Vagina (tissue), 2 donors: Measurements from ENCODE around the gene PKIB.

ENCODE experiments used
- CTCF ChIP-seq, 3 experiments: fragments of 450-650 bp in 2 of 3; fragments of 200-600 bp in 1 of 3; sonication (generic) in 1 of 3; IDR thresholded peaks; one replicate each; pipeline ENCODE4 v1.5.1; 2017 to 2019; ENCODE audit warnings: antibody characterized with exemption in 3 of 3, mild to moderate bottlenecking in 2 of 3, moderate library complexity in 2 of 3
- POLR2AphosphoS5 ChIP-seq, 2 donors: sonication (generic); formaldehyde crosslinking; IDR thresholded peaks; one replicate each; pipeline ENCODE4 v1.9.0; 2017; ENCODE audit warnings: antibody characterized with exemption in 2 of 2, mild to moderate bottlenecking in 2 of 2, low read depth in 1 of 2; ENCODE audit not compliant: insufficient read depth in 1 of 2

DNA sequence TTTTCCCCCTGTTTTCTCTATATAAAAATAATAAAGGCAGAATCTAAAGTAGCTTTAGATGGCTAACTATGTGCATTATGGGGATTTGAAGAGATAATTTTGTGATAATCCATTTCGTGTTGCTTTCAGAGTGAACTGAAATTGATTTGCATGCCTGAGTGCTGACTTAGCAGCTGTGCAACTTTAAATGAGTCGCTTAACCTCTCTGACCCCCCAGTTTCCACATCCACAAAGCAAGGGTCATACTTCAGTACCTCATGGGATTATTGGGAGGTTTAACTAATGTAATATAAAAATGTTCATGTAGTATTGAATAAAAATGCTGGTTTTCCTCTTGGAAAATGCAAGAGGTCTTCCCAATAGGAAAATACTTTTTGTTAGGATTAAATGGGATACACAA lies 105.5 kb downstream of the PKIB start:
- no peak for TF ChIP-seq POLR2AphosphoS5 (IDR thresholded peaks at IDR 0.05; ENCODE audit: insufficient read depth in 1 of 2, low read depth in 1 of 2)
- TF ChIP-seq CTCF (IDR thresholded peaks at IDR 0.05), result no peak
